NT2/D1 (cell line): ENCODE results near the gene EFCAB6.

Experiments
- SUZ12 ChIP-seq: IDR thresholded peaks from 2 replicates; pipeline ENCODE4 v1.6.1; 2011; ENCODE audit not compliant: insufficient read length, insufficient read depth; ENCODE audit errors: extremely low read depth
- YY1 ChIP-seq: IDR thresholded peaks from 2 replicates; pipeline ENCODE4 v1.6.1; 2011; ENCODE audit not compliant: insufficient read length, insufficient read depth
- ZNF274 ChIP-seq: IDR thresholded peaks from 2 replicates; pipeline ENCODE4 v1.6.1; 2011; ENCODE audit warnings: mild to moderate bottlenecking, low read depth, low read length

GRCh38 chr22:43853328-43853931 lies 41.3 kb upstream of the EFCAB6 start:
- TF ChIP-seq ZNF274 (no peak), SUZ12 (no peak), YY1 (no peak)
